Stomach (tissue), 9 donors: ENCODE results near the gene KLHL29. TPM values are rescaled to one million over a fixed set of nuclear protein-coding genes. Genes with fewer than 3 reads are reported as not detected.

Experiments
- DNase-seq, 2 donors: peaks; one replicate each; pipeline versions ENCODE4 v3.0.0 to v3.0.0-alpha.2; 2013 to 2019
- H3K27ac ChIP-seq, 5 donors: fragments of 200-600 bp in 4 of 5; sonication (generic) in 4 of 5; one replicate each; pipeline ENCODE4 v1.5.1; 2013 to 2019; ENCODE audit warnings: mild to moderate bottlenecking in 1 of 5, moderate library complexity in 1 of 5
- H3K27me3 ChIP-seq, 3 donors: fragments of 200-600 bp; sonication (generic); one replicate each; pipeline ENCODE4 v1.5.1; 2017 to 2019; ENCODE audit warnings: mixed run types in 1 of 3
- H3K36me3 ChIP-seq, 4 donors: fragments of 200-600 bp; sonication (generic); 1 replicate in 3 of 4; 2 replicates in 1 of 4; pipeline ENCODE4 v1.5.1; 2016 to 2019
- H3K4me1 ChIP-seq, 4 donors: fragments of 200-600 bp; sonication (generic); one replicate each; pipeline ENCODE4 v1.5.1; 2016 to 2019
- H3K4me3 ChIP-seq, 4 donors: fragments of 200-600 bp; sonication (generic) in 3 of 4; one replicate each; pipeline ENCODE4 v1.5.1; 2016 to 2019; ENCODE audit warnings: mild to moderate bottlenecking in 1 of 4
- H3K9me3 ChIP-seq, 4 donors: fragments of 200-600 bp; sonication (generic); one replicate each; pipeline ENCODE4 v1.5.1; 2016 to 2019
- EP300 ChIP-seq: sonication (generic); formaldehyde crosslinking; IDR thresholded peaks from one replicate; pipeline ENCODE4 v1.6.1; 2017; ENCODE audit warnings: antibody characterized with exemption
- POLR2A ChIP-seq, 4 donors: fragments of 450-650 bp; IDR thresholded peaks; one replicate each; pipeline ENCODE4 v1.6.1; 2016; ENCODE audit warnings: antibody characterized with exemption in 4 of 4, control low read depth in 2 of 4, mild to moderate bottlenecking in 1 of 4, moderate library complexity in 1 of 4
- POLR2AphosphoS5 ChIP-seq, 3 donors: sonication (generic); formaldehyde crosslinking; IDR thresholded peaks; one replicate each; pipeline ENCODE4 v1.6.1; 2016; ENCODE audit warnings: antibody characterized with exemption in 3 of 3
- WGBS, 5 donors: extraction: QIAGEN DNeasy Blood & Tissue Kit in 3 of 5; methylation state at CpG; one replicate each; pipeline versions ENCODE4 v1.1.5 to v1.1.7; 2013 to 2018; 5-methylcytosine and 5-hydroxymethylcytosine counted together
- intact Hi-C: fragments of 100-400 bp; cut with DNase I; formaldehyde crosslinking; loops from one replicate; pipeline ENCODE4 v1.15.1; 2023; ENCODE audit warnings: low total_unique reads
- polyA plus RNA-seq, 3 donors: library from polyadenylated mRNA; stranded (reverse); fragments of 200-250 nt; gene quantifications; one replicate each; pipeline ENCODE4 v1.2.3, GENCODE V29; 2013
- total RNA-seq, 5 donors: library from RNA; depleted of rRNA; stranded (reverse); fragments of >200 nt; gene quantifications; one replicate each; pipeline versions ENCODE4 v1.1.0 to v1.2.3, GENCODE V29; 2014 to 2016
- TF ChIP-seq, protein P1 (sequence below), 7 experiments: fragments of 450-650 bp in 4 of 7; fragments of 200-600 bp in 3 of 7; sonication (generic) in 3 of 7; IDR thresholded peaks; one replicate each; pipeline ENCODE4 v1.5.1; 2016 to 2019; ENCODE audit warnings: antibody characterized with exemption in 7 of 7, control low read depth in 2 of 7, mild to moderate bottlenecking in 1 of 7
- donor health status: healthy with polysubstance abuse.
- donor health status: Bipolar disorder and iron deficiency.
- donor health status: healthy.

Gene KLHL29
- total and polyA plus RNA-seq, 8 donors: under 0.01 to 6.6 (median 1.3) TPM

DNA sequence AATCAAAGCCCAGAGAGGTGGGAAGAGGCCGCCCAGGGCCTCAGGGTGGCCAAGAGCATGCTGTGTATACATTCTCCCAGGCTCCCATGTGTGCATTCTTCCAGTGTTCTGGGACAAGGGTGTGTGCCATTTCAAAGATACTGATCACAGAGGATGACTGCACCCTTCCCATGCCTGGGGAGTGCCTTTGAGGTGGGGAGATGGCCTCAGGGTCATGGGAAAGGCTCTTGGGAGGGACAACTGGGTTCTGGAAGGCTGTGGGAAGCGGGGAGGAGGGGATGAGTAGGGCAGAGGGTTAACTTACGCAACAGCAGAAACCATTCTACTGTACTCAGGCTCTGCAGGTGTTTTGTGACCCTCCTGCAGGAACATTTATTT, 40.9 kb downstream of the KLHL29 start:
- no peaks in the 10 kb centered on the region for H3K27me3 ChIP-seq
- no peaks in the 10 kb centered on the region for H3K36me3 ChIP-seq
- no peak for TF ChIP-seq EP300
- TF ChIP-seq POLR2A (IDR thresholded peaks at IDR 0.05): no peak
- TF ChIP-seq, protein P1, sequence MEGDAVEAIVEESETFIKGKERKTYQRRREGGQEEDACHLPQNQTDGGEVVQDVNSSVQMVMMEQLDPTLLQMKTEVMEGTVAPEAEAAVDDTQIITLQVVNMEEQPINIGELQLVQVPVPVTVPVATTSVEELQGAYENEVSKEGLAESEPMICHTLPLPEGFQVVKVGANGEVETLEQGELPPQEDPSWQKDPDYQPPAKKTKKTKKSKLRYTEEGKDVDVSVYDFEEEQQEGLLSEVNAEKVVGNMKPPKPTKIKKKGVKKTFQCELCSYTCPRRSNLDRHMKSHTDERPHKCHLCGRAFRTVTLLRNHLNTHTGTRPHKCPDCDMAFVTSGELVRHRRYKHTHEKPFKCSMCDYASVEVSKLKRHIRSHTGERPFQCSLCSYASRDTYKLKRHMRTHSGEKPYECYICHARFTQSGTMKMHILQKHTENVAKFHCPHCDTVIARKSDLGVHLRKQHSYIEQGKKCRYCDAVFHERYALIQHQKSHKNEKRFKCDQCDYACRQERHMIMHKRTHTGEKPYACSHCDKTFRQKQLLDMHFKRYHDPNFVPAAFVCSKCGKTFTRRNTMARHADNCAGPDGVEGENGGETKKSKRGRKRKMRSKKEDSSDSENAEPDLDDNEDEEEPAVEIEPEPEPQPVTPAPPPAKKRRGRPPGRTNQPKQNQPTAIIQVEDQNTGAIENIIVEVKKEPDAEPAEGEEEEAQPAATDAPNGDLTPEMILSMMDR (IDR thresholded peaks at IDR 0.05): no peak
- no peak for TF ChIP-seq POLR2AphosphoS5 (IDR thresholded peaks at IDR 0.05)
- no peak for DNase-seq
- peaks cover 0 to 41% (median 22%) of the 10 kb centered on the region in 4 donors for H3K4me1 ChIP-seq
- no peaks in the 10 kb centered on the region for H3K9me3 ChIP-seq
- peak overlapping the region in 4 of 5 donors; percentile 26 to 84 (median 68) for H3K27ac ChIP-seq
- intact Hi-C loops: no loop called here
- H3K4me3 ChIP-seq: no peak overlapping the region
- 81 to 95% (median 88%) methylated on average over 3 of the region's 3 CpGs for WGBS, 5 donors

DNA sequence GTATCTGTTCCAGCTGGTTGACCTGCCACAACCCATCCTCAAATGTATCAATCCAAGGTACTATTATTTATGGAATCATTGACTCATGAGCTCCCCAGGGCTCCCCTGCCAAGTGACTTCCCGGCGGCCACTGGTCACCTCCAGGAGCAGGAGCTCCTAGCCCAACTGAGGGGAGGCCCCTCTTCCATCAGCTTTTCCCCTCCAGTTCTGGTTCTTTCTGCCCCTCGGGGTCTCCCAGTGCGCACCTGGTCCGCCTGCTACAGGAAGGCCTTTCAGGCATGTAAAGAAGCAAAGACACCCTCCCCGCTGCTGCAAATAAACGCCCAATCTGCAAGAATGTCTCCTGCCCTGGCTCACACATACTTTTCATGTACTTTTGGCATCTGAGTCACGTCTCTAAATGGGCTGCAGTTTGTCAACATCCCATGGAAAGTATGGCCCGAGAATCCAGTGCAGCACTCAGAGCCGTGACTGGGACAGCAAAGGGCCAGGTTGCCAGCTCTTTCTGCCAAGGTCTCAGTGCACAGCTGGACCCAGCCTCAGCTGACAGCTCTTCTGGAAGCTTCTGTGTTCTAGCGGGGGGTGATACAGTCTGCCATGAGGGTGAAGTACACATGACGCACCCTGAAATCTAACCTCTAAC, 41.4 kb downstream of the KLHL29 start:
- no peaks in the 10 kb centered on the region for H3K36me3 ChIP-seq
- H3K27ac ChIP-seq: peak overlapping the region in 4 of 5 donors; percentile 14 to 84 (median 68)
- TF ChIP-seq POLR2AphosphoS5 (IDR thresholded peaks at IDR 0.05) (peak; percentile 53 to 89 (median 84)), EP300 (peak; percentile 82), POLR2A (IDR thresholded peaks at IDR 0.05) (no peak)
- TF ChIP-seq, protein P1 (IDR thresholded peaks at IDR 0.05): no peak
- DNase-seq: peak in 1 of 2 donors; percentile 55
- H3K9me3 ChIP-seq: no peaks in the 10 kb centered on the region
- peaks cover 0 to 36% (median 20%) of the 10 kb centered on the region in 4 donors for H3K4me1 ChIP-seq
- 53 to 74% (median 67%) methylated on average over 12 of the region's 12 CpGs for WGBS, 5 donors
- no peaks in the 10 kb centered on the region for H3K27me3 ChIP-seq
- H3K4me3 ChIP-seq: no peak overlapping the region
- intact Hi-C loops: no loop called here

DNA sequence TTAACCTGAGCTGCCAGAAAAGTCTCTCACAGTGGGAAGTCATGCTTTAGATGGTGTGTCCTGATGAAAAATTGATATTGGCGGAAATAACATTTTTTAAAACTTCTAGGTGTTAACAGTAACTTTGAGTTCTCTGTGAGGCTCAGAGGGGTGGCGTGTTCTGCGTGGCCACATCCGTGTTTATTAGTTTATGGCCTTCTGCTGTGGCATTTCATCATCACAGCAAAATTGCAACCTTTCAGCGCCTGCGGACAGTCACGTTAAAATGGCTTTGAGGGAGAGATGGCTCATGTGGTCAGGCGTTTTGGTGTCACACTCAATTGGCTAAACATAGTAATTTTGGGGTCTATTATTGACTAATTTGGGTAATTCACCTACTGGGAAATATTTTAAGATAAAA, 42.4 kb downstream of the KLHL29 start:
- WGBS, 5 donors: 86 to 93% (median 90%) methylated on average over 8 of the region's 8 CpGs
- Histone ChIP-seq H3K27me3 (no peaks in the 10 kb centered on the region), H3K9me3 (no peaks in the 10 kb centered on the region), H3K36me3 (no peaks in the 10 kb centered on the region), H3K4me3 (no peak overlapping the region), H3K4me1 (peaks cover 0 to 36% (median 20%) of the 10 kb centered on the region in 4 donors), H3K27ac (peak overlapping the region in 3 of 5 donors; percentile 59 to 84 (median 78))
- TF ChIP-seq EP300 (no peak), POLR2AphosphoS5 (IDR thresholded peaks at IDR 0.05) (no peak), POLR2A (IDR thresholded peaks at IDR 0.05) (no peak)
- TF ChIP-seq, protein P1 (IDR thresholded peaks at IDR 0.05): no peak
- intact Hi-C loops: no loop called here
- DNase-seq: no peak

DNA sequence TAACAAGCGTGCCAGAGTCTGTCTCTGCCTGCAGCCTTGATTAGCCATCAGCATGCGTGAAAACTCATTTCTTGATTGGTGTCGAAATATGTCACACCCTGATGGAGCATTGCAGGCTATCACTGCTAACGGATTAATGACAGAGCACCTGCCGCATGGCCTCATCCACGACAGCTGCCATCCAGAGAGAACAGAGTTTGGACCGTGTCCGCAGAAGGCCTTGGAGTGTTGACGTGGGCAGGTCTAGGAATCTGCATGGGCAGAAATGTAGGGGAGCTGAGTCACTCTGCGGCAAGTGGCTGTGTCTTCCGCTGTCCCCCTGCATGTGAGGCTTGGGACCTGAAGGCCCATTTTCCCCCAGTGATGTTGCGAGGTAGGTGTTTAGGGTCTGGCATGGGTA, 43.0 kb downstream of the KLHL29 start:
- intact Hi-C loops: no loop called here
- 85 to 93% (median 89%) methylated on average over 11 to 12 of the region's 12 CpGs for WGBS, 5 donors
- peak overlapping the region in 2 of 5 donors; percentile 59 to 84 for H3K27ac ChIP-seq

DNA sequence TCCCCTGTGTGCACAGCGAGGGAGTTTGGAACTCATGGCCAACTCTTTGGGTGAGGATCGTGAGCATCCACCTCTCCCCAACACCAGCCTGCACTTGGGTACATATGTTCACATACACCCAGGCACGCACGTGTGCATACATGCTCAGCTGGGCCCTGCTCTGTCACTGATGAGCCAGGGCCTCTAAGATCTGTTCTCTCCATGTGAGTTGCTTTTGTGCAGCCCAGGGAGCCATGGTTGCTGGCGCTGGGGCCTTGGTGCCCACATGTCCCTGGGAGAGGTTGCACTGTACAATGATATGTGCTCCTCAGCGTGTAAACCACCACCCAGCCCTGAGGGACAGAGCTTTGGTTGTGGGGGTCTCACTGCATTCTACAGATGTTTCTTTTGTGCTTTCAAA, 44.1 kb downstream of the KLHL29 start:
- WGBS, 5 donors: 82 to 95% (median 91%) methylated on average over 5 to 6 of the region's 6 CpGs
- no peak for DNase-seq
- Histone ChIP-seq H3K4me1 (peaks cover 0 to 23% (median 13%) of the 10 kb centered on the region in 4 donors), H3K27ac (peak overlapping the region in 2 of 5 donors; percentile 33 to 84), H3K4me3 (no peak overlapping the region), H3K9me3 (no peaks in the 10 kb centered on the region), H3K27me3 (no peaks in the 10 kb centered on the region), H3K36me3 (no peaks in the 10 kb centered on the region)
- TF ChIP-seq POLR2AphosphoS5 (IDR thresholded peaks at IDR 0.05) (no peak), EP300 (no peak), POLR2A (IDR thresholded peaks at IDR 0.05) (no peak)
- TF ChIP-seq, protein P1 (IDR thresholded peaks at IDR 0.05): no peak
- intact Hi-C loops: no loop called here

More for the DNA sequence above, 43.0 kb downstream of the KLHL29 start:
- Histone ChIP-seq H3K36me3 (no peaks in the 10 kb centered on the region), H3K27me3 (no peaks in the 10 kb centered on the region), H3K4me3 (no peak overlapping the region), H3K9me3 (no peaks in the 10 kb centered on the region), H3K4me1 (peaks cover 0 to 31% (median 18%) of the 10 kb centered on the region in 4 donors)
- DNase-seq: no peak
- TF ChIP-seq EP300 (no peak), POLR2AphosphoS5 (IDR thresholded peaks at IDR 0.05) (no peak), POLR2A (IDR thresholded peaks at IDR 0.05) (no peak)
